ENCODE measurements around the gene SNTG2. TPM values are rescaled to one million over a fixed set of nuclear protein-coding genes. Genes with fewer than 3 reads are reported as not detected.

Gene SNTG2
- total RNA-seq, 1 donor from 2014 or later, result 2.2 TPM

- intact Hi-C loops (cut with micrococcal nuclease), result no loop called here
- ChIA-PET POLR2A (no interaction called here), CTCF (no interaction called here)
- DNase-seq, result no peak
- no peak for TF ChIP-seq CTCF (IDR thresholded peaks at IDR 0.05)
- no peak overlapping the region for H3K27ac Mint-ChIP-seq
- H3K27me3 Mint-ChIP-seq, result peaks cover 6% of the 10 kb centered on the region
- no peaks in the 10 kb centered on the region for H3K36me3 Mint-ChIP-seq (ENCODE audit: low read depth)
- no peak overlapping the region for H3K4me3 Mint-ChIP-seq
- no peaks in the 10 kb centered on the region for H3K4me1 Mint-ChIP-seq
- H3K9me3 Mint-ChIP-seq, result no peaks in the 10 kb centered on the region
- no peak for ATAC-seq (ENCODE audit: low read depth)
These were observed 29.6 kb upstream of the SNTG2 start for GRCh38 chr2:920999-921398.

GRCh38 chr2:922185-922584 lies 28.5 kb upstream of the SNTG2 start:
- no peak for TF ChIP-seq CTCF (IDR thresholded peaks at IDR 0.05)
- intact Hi-C loops (cut with micrococcal nuclease), result no loop called here
- H3K9me3 Mint-ChIP-seq, result no peaks in the 10 kb centered on the region

GRCh38 chr2:923832-924601 lies 26.6 kb upstream of the SNTG2 start:
- TF ChIP-seq CTCF (IDR thresholded peaks at IDR 0.05), result no peak
- Mint-ChIP-seq H3K27me3 (peaks cover 3% of the 10 kb centered on the region), H3K27ac (no peak overlapping the region), H3K4me3 (no peak overlapping the region), H3K36me3 (ENCODE audit: low read depth) (no peaks in the 10 kb centered on the region), H3K4me1 (no peaks in the 10 kb centered on the region), H3K9me3 (no peaks in the 10 kb centered on the region)
- DNase-seq, result no peak
- ChIA-PET POLR2A (no interaction called here), CTCF (no interaction called here)
- intact Hi-C loops (cut with micrococcal nuclease), result no loop called here
- ATAC-seq (ENCODE audit: low read depth), result no peak

More at GRCh38 chr2:922185-922584, 28.5 kb upstream of the SNTG2 start:
- CTCF ChIA-PET, result no interaction called here
- Mint-ChIP-seq H3K4me3 (no peak overlapping the region), H3K4me1 (no peaks in the 10 kb centered on the region), H3K36me3 (ENCODE audit: low read depth) (no peaks in the 10 kb centered on the region), H3K27me3 (peaks cover 3% of the 10 kb centered on the region), H3K27ac (no peak overlapping the region)
- ATAC-seq (ENCODE audit: low read depth), result no peak
- no peak for DNase-seq
- POLR2A ChIA-PET, result no interaction called here

GRCh38 chr2:924701-925100 lies 25.9 kb upstream of the SNTG2 start:
- no peaks in the 10 kb centered on the region for H3K36me3 Mint-ChIP-seq (ENCODE audit: low read depth)
- POLR2A ChIA-PET, result no interaction called here
- H3K27ac Mint-ChIP-seq, result no peak overlapping the region
- DNase-seq (no peak), ATAC-seq (ENCODE audit: low read depth) (no peak)
- no peak overlapping the region for H3K4me3 Mint-ChIP-seq
- CTCF ChIA-PET, result no interaction called here
- intact Hi-C loops (cut with micrococcal nuclease), result no loop called here
- no peaks in the 10 kb centered on the region for H3K4me1 Mint-ChIP-seq
- H3K9me3 Mint-ChIP-seq, result no peaks in the 10 kb centered on the region
- H3K27me3 Mint-ChIP-seq, result peaks cover 3% of the 10 kb centered on the region
- no peak for TF ChIP-seq CTCF (IDR thresholded peaks at IDR 0.05)

GRCh38 chr2:925309-925708 lies 25.3 kb upstream of the SNTG2 start:
- CTCF ChIA-PET, result no interaction called here
- POLR2A ChIA-PET, result no interaction called here
- Mint-ChIP-seq H3K27ac (no peak overlapping the region), H3K4me3 (no peak overlapping the region), H3K27me3 (peaks cover 3% of the 10 kb centered on the region), H3K9me3 (no peaks in the 10 kb centered on the region), H3K4me1 (no peaks in the 10 kb centered on the region), H3K36me3 (ENCODE audit: low read depth) (no peaks in the 10 kb centered on the region)
- no peak for DNase-seq
- TF ChIP-seq CTCF (IDR thresholded peaks at IDR 0.05), result no peak
- ATAC-seq (ENCODE audit: low read depth), result no peak
- intact Hi-C loops (cut with micrococcal nuclease), result no loop called here
